GM15510 (cell line): ENCODE measurements around the gene TBXAS1.

Experiments used
- POLR2A ChIP-seq: IDR thresholded peaks from 3 replicates; pipeline ENCODE4 v1.6.1; 2011; ENCODE audit warnings: borderline replicate concordance; ENCODE audit not compliant: insufficient read length; ENCODE audit errors: extremely low read depth

Gene TBXAS1

DNA sequence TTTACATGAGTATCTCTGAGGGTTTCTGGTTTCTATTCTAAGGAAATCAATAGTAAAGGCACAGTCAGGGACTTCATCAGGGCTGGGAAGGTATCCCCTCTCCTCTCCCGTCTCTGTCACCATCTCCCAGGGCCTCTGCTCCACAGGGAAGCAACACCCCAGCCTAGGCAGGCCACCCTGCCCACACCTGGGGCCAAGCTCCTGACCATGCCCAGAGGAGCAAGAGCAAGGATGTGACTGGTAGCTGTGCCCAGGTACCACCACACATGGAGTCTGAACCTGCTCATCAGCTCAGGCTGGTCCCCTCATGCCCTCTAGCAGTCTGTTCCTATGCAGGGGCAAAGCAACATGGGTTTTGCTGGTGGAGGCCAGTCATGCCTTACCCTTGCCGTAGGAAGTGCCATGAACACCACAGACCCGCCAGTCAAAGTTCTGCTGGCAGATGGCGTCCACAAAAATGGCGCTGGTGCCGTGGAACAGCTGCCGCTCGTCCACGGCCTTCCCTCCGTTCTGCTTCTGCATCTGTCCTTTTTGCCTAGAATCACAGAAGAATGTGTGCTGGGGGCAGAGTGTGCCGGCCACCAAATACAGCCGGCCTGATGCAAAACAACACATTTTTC, 196.9 kb downstream of the TBXAS1 start:
- TF ChIP-seq POLR2A, result no peak

DNA sequence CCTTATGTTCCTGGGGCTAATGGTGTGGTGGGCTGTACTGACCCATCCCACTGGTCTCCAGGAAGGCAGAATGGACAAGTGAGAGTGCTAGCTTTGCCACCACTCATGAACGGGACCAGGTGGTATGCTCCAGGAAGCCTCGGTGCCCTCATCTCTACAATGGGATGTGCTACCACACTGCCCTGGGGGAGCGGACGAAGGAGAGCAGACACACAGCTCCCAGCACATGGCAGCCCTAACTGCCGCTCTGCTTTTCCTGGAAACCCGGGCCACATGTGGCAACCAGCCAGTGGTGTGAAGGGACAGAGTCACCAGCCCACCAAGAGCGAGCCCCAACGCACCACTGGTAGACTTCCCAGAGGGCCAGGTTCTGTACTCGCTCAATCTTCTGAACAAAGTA, 197.9 kb downstream of the TBXAS1 start:
- no peak for TF ChIP-seq POLR2A

DNA sequence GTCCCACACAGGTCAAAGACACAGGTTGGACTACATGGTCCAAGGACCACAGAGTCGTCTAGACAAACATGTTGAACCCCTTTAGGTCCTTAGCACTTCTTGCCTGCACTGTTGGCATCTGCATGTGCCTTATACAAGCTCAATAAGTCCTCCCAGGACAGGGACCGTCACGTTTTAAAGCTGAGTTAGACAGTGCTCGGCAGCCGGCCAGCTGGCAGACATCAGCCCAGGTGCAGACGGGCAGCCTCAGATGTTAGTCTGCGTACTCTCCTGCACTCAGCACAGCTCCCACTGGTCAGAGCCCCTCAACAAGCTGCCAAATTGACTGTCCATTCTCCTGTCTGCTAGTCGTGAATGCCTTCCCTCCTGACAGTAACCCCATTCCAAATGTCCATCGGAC, 198.8 kb downstream of the TBXAS1 start:
- TF ChIP-seq POLR2A, result no peak

DNA sequence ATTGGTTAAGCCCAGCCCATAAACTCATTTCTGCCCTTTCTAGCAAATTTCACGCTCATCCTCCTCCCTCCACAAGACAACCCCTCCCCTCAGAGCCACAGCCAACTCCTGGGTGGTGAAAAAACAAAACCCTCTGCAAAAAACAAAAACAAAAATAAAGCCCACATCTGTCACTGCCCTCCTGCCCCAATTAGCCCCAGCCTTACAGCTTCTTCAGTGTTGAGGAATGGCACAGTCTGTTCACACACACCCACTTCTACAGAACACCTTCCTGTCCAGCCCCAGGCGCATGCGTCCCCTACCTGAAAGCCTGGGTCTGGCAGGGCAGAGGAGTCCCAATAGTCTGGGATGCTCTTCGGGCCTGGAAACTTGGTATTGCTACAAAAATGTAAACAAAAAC, 199.2 kb downstream of the TBXAS1 start:
- no peak for TF ChIP-seq POLR2A

DNA sequence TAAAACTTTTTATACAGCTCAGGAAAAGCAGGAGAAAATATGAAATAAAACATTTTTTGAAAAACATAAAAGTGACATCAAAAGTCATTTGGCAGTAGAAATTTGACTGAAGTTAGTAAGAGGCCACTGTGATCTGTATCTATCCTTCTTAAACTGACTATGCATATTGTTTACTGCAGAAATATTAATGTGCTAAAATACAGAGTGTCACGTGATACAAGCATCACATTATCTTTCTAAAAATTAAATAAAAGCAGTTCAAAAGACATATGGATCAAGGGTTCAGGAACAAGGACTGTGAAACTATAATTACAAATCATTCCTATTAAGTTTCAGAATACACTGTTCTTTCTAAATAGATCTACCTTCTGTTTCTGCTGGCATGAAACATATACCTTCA, 200.0 kb downstream of the TBXAS1 start:
- TF ChIP-seq POLR2A, result no peak

DNA sequence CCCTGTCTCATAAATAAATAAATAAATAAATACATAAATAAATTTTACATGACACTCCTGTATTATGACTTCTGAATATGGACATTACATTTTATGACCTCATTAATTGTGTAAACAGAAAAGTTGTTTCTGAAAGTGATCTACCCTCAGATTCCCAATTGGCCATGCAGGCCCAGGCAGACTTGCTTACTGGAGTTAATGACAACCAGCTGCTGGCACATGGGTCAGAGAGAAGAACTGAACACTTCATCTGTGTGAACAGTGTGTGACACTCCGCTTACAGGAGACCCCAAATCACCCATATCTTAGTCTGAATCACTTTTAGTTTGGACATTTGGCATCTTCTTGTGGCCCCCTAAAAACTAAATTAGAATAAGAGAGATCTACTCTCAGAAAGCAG, 202.3 kb downstream of the TBXAS1 start:
- no peak for TF ChIP-seq POLR2A

DNA sequence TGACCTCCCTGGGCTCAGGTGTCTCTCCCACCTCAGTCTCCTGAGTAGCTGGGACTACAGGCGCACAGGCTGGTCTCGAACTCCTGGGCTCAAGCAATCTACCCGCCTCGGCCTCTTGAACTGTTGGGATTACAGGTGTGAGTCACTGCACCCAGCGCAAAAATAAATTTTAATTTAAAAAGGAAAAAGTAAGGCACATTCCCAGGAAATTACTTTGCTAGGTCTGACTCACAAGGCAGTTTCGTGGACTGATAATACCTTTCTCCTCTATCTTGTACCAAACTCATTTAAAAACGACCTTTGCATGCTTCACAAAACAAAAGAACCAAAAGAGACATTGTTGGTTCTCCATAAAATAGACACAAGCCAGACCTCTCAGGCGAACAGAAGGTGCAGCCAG, 204.0 kb downstream of the TBXAS1 start:
- TF ChIP-seq POLR2A, result no peak

DNA sequence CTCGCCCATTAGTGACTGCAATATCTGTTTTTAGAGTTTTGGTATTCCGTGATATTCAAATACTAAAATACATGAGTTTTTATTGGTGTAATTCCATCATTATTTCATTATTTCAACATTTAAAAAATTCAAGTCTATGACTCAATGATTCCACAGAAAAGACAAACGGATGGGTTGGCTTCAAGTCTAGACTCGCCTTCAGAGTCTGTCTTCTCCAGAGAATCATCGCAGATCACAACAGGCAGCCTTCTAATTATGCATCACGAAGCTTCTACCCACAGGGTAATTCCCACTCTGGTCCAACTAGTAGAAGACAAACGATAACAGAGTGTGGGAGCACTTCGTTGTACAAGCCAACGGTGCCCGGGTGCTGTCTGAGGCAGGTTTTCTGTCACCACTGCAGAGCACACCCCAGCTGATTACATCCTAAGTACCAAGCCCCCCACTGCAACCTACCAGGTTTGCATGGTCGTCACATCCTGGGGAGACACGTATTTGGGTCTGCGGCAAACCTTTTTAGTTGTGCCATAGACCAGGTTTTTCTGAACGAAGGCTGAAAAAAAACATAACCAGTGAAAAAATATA, 204.8 kb downstream of the TBXAS1 start:
- no peak for TF ChIP-seq POLR2A

DNA sequence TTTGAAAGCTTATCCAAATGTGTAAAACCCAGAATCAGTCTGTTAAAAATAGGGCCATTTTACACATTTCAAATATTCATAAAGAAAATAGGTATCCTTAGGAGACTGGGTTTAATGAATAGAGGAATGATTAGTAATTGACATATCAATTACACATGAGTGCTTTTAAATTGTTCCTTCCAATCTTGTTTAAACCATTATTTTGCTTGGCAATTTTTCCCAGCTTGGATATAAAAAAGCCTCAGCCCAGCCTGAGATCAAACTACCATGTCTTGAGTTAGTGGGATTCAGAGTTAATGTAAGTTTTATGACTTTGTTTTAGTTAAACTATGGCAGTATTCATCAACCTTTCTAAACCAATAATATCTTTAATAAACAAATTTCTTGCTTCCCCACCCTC, 205.4 kb downstream of the TBXAS1 start:
- TF ChIP-seq POLR2A, result no peak

DNA sequence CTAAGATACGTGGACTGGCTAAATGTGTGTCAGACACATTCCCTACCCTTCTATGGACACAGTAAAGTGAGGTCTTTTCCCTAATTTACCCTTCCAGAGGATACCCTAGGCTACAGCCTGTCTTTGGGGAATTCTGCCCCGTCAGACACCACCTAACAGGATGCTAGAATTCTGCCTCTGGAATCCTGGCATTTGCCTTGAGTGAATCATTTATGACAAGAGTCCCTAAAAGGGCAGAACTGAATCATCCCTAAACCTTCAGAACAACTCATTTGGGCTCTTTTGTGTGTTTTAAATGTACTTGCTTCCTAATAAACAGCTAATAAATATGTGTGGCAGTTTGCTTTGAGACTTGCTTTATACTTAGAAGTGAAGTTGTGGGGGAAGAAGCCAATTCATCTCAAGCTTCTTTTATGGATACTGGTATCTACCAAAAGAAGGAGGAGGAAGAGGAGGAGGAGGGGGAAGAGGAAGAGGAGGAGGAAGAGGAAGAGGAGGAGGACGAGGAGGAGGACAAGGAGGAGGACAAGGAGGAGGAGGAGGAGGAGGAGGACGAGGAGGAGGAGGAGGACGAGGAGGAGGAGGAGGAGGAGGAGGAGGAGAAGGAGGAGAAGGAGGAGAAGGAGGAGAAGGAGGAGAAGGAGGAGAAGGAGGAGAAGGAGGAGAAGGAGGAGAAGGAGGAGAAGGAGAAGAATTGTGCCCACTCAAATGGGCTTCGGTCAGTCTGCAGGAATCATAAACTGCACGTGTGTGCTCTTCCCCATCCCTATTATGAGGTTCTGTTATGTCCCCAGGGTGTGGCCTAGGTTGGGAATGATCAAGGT, 206.5 kb downstream of the TBXAS1 start:
- TF ChIP-seq POLR2A, result no peak

DNA sequence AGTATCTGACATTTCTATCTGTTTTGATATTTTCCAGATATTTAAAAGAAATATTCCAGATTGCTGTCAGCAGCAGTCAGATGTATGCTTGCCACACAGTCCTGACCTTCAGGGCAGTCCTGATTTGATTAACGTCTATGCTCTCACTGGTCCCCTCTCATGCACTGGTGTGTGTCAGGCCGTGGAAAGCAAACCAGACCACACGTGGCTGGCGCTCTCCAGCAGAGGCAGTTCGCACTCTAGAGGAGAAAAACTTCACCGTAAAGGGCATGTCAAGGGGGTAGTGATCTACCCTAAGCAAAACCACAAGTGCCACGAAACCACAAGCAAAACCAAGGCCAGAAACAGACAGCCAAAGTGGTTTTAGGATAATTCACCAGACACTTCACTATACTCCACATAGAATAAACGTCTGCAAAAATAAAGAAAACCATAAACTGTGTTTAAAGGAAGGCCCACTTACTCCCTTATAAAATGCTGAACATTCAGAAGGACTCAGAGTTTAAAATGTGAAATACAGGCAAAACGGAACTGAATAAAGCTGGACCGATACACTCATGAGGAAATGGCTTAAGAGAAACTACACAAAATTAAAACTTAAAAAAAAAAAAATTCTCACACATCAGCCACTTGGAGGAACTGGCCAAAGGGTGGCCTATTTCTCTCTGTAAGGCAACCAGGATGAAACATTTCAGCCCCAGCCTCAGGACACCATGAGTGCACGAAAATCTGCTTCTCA, 207.3 kb downstream of the TBXAS1 start:
- TF ChIP-seq POLR2A, result no peak

DNA sequence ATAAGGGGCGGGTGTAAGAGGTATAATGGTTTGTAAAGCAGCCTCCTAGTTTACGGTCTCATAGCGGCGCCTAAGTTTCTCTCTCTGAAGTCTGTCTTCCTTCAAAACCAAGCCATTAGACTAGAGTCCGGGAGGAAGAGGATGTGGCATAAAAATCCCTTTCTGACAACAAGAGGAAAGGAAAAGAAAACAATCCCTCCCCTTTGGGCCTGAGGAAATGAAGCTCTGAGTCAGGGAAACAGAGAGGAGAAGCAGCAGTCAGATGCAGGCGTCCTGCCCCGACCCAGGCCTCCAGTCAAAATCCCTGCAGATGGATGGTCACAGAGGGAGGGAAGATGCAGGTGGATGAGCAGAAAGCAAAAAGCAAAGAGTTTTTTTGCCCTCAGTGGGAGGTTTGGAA, 210.0 kb downstream of the TBXAS1 start:
- TF ChIP-seq POLR2A, result no peak

DNA sequence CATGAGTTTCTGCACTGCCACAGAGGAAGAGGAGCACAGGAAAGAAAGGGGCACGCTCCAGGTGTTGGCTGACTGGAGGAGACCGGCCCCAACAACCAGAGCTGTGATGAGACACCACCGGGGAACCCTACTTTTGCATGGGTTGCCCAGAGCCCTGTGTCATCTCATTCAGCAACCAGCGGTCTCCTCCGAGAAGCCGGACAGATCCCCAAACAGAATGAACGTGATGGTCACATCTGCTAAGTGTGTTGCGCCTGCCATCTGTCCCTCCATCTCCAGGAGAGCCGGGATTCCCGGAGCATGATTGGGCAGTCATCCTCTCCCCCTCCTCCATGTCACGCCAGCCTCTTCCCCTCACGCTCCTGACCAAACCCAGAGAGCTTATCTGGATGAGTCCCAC, 210.8 kb downstream of the TBXAS1 start:
- TF ChIP-seq POLR2A, result no peak

DNA sequence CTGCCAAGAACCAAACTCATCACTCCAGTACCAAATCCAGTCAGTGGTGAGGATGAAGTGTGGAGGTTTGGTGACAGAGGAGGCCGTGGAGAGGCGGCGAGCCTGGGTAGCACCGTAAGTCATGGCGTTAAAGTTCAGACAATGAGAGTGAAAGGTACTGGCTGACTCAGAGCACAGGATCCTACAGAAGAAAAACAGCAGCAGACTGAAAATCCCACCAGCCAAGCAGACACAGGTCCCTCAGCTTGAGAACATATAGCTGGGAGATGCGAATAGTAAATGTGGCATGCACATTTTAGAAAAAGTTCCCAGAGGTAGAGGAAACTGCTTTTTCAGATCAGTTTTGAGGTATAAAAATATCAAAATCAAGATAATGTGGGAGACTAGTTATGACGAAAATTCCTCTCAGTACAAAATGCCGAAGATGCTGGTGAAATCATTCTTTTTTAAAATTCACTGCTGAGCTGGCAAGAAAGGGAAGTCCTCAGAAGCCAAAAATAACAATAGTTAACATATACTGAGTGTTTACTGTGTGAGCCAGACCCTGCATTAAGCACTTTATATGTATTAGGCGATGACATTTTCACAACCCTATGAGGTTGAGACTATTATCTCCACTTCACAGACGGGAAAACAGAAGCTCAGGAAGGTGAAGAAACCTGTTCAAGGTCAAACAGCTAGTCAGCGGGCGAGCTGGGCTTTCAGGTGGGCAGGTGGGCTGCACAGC, 212.8 kb downstream of the TBXAS1 start:
- TF ChIP-seq POLR2A, result no peak

DNA sequence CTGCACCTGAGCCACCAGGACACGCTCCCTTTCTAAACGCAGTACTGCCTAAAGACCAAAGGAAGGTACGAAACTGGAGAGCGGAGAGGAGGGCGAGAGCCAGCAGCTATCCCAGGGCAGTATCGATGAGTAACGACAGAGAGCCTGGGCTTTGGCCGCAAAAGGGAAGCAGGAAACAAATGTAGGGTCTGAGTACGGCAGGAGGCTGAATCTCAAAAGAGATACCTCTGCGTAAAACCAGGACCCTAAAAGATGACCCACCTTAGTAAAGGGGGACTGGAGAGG, 213.3 kb downstream of the TBXAS1 start:
- no peak for TF ChIP-seq POLR2A
